DMS79 treated with DMSO at 0.1 percent for 48 hours (cell line): ENCODE measurements around the gene PAM16.
"Not testable (repeated sequence)": the region's sequence is repeated elsewhere in the genome, so short reads cannot be mapped to it uniquely, and the experiment has no call there.

Experiments used
- DNase-seq: peaks from one replicate; lab custom pipeline; 2025; lab: John Stamatoyannopoulos, UW

The PAM16 gene

GRCh38 chr16:4353675-4354074, 2.6 kb upstream of the PAM16 start:
- no peak for DNase-seq

- no peak for DNase-seq
Observed at GRCh38 chr16:4352843-4353242, 1.7 kb upstream of the PAM16 start.

GRCh38 chr16:4351880-4352279, 759 bp upstream of the PAM16 start:
- no peak for DNase-seq

GRCh38 chr16:4350365-4350786, 745 bp downstream of the PAM16 start:
- DNase-seq, result no peak

GRCh38 chr16:4349332-4349731, 1.8 kb downstream of the PAM16 start:
- DNase-seq, result no peak

- no peak for DNase-seq
Observed at GRCh38 chr16:4347765-4348509, 3.2 kb downstream of the PAM16 start.

GRCh38 chr16:4347010-4347409, 4.1 kb downstream of the PAM16 start:
- no peak for DNase-seq

GRCh38 chr16:4345836-4346781, 5.0 kb downstream of the PAM16 start:
- no peak for DNase-seq

GRCh38 chr16:4344983-4345835, 5.9 kb downstream of the PAM16 start:
- DNase-seq, result peak; percentile 79

- DNase-seq, result not testable (repeated sequence)
Observed at GRCh38 chr16:4344300-4344982, 6.7 kb downstream of the PAM16 start.

- no peak for DNase-seq
Observed at GRCh38 chr16:4342866-4343744, 8.0 kb downstream of the PAM16 start.

GRCh38 chr16:4341250-4341649, 9.9 kb downstream of the PAM16 start:
- DNase-seq, result no peak

GRCh38 chr16:4340443-4340842, 10.7 kb downstream of the PAM16 start:
- DNase-seq, result no peak

GRCh38 chr16:4339909-4340308, 11.2 kb downstream of the PAM16 start:
- DNase-seq, result no peak

GRCh38 chr16:4339455-4339854, 11.7 kb downstream of the PAM16 start:
- no peak for DNase-seq

- DNase-seq, result no peak
Observed at GRCh38 chr16:4338712-4339299, 12.3 kb downstream of the PAM16 start.

- DNase-seq, result no peak
Observed at GRCh38 chr16:4338125-4338582, 13.0 kb downstream of the PAM16 start.

- no peak for DNase-seq
Observed at GRCh38 chr16:4337540-4338088, 13.5 kb downstream of the PAM16 start.

GRCh38 chr16:4336701-4337539, 14.2 kb downstream of the PAM16 start:
- no peak for DNase-seq
